Adipocyte (in vitro differentiated cells): ENCODE results near the gene TERB1.

Experiments used
- DNase-seq: peaks from one replicate; pipeline ENCODE4 v3.0.0-alpha.2; 2015; ENCODE audit warnings: low read depth
- H3K27me3 ChIP-seq: replicated peaks from 2 replicates; pipeline ENCODE4 v1.7.0; 2013; ENCODE audit warnings: mild to moderate bottlenecking, low read length, moderate library complexity; ENCODE audit not compliant: control insufficient read depth, insufficient read depth
- H3K36me3 ChIP-seq: 2 replicates; pipeline ENCODE4 v1.7.0; 2013; ENCODE audit warnings: low read length, mild to moderate bottlenecking, moderate library complexity; ENCODE audit not compliant: control insufficient read depth, insufficient read depth, severe bottlenecking
- H3K4me1 ChIP-seq: 2 replicates; pipeline ENCODE4 v1.7.0; 2013; ENCODE audit warnings: mild to moderate bottlenecking, low read length, moderate library complexity; ENCODE audit not compliant: control insufficient read depth, insufficient read depth
- H3K4me3 ChIP-seq: 2 replicates; pipeline ENCODE4 v1.7.0; 2013; ENCODE audit warnings: mild to moderate bottlenecking, low read length, moderate library complexity
- H3K9ac ChIP-seq: 2 replicates; pipeline ENCODE4 v1.7.0; 2013; ENCODE audit warnings: mild to moderate bottlenecking, low read length, moderate library complexity
- H3K9me3 ChIP-seq: 2 replicates; pipeline ENCODE4 v1.7.0; 2013; ENCODE audit warnings: mild to moderate bottlenecking, low read length, moderate library complexity; ENCODE audit not compliant: control insufficient read depth

The TERB1 gene

GRCh38 chr16:66717776-66718175, 83.6 kb downstream of the TERB1 start:
- Histone ChIP-seq H3K9me3 (no peaks in the 10 kb centered on the region), H3K27me3 (no peaks in the 10 kb centered on the region), H3K9ac (no peak overlapping the region), H3K4me3 (no peak overlapping the region), H3K36me3 (peaks cover 16% of the 10 kb centered on the region), H3K4me1 (no peaks in the 10 kb centered on the region)
- DNase-seq: no peak

DNA sequence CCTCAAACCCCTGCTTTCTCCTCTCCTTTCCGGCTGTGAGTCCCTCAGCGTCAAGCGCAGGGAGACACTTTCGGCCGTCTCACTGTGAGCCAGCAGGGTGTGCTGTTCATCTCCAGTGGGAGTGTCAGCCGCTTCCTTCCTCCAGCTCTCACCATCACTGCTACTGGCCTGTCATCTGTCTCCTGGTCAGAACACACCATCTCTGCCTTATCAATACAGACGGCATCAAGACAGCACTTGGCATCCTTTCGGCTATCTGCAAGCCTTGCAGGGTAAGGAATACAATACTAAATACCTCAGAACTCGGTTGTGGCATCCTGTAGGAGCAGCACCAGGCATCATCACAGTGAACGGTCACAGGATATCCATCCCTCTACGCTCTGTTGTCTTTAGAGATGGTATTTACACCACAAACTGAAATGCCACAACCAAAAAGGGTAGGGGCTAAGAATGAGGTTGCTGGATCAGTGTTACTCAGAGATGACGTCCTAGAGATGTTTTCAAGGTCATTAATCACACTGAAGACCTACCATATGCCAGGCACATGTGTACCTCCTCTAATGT, 84.2 kb downstream of the TERB1 start:
- Histone ChIP-seq H3K9ac (no peak overlapping the region), H3K27me3 (no peaks in the 10 kb centered on the region), H3K4me1 (no peaks in the 10 kb centered on the region), H3K36me3 (peaks cover 10% of the 10 kb centered on the region), H3K9me3 (no peaks in the 10 kb centered on the region), H3K4me3 (no peak overlapping the region)
- peak; percentile 52 for DNase-seq

DNA sequence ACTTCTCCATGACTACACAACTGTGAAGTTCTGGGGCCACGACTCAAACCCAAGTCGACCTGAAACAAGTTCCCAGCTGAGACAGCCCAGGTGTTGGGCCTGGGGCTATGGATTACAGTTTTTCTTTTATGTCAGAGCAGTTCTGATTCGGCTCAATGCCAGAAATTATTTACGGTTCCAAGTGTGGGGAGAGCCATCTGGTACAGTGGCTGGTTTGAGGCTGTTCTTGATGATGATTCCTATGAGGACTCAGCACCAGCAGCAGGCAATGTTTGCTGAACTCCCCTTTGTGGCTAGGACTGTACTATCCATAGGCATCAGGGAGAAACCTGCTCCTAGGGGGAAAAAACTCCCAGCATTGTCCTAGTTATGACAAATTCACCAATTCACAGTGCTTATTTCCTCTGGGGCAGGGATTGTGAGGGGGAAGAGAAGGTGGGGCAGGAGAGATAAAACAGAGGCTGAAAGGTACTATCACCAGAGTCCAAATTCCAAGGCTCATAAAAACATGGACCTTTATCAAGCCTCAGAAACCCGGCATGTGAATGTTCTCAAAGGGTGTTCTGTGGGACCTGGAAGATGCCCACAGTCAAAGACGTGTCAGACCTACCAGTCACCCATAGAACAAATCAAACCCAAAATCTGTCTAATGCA, 86.6 kb downstream of the TERB1 start:
- Histone ChIP-seq H3K27me3 (no peaks in the 10 kb centered on the region), H3K9me3 (peaks cover 6% of the 10 kb centered on the region), H3K4me1 (no peaks in the 10 kb centered on the region), H3K36me3 (no peaks in the 10 kb centered on the region), H3K4me3 (no peak overlapping the region), H3K9ac (no peak overlapping the region)
- no peak for DNase-seq

- DNase-seq: no peak
- Histone ChIP-seq H3K4me1 (no peaks in the 10 kb centered on the region), H3K4me3 (no peak overlapping the region), H3K27me3 (no peaks in the 10 kb centered on the region), H3K9ac (no peak overlapping the region), H3K36me3 (no peaks in the 10 kb centered on the region), H3K9me3 (peaks cover 6% of the 10 kb centered on the region)
Measured at GRCh38 chr16:66714062-66714461, 87.3 kb downstream of the TERB1 start.

DNA sequence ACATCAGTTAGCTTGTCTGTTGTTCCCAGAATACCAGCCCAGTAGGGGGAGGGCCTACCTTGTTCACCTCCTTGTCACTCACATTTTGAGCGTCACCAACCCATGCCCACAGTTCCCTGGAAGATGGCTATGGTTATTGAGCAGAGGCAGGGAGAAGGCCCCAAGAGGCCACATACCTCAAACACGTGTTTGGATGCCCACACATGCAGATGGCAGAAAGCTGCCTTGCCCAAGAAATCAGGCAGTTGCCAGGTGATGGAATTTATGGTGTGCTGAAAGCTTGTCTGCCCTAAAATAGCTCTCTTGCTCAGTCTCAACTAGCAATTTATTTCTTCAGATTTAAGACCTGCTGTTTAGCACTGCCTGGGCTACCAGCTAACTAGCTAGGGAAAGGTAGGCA, 88.3 kb downstream of the TERB1 start:
- Histone ChIP-seq H3K9me3 (peaks cover 6% of the 10 kb centered on the region), H3K4me1 (no peaks in the 10 kb centered on the region), H3K27me3 (no peaks in the 10 kb centered on the region), H3K36me3 (no peaks in the 10 kb centered on the region), H3K9ac (no peak overlapping the region), H3K4me3 (no peak overlapping the region)
- DNase-seq: no peak

DNA sequence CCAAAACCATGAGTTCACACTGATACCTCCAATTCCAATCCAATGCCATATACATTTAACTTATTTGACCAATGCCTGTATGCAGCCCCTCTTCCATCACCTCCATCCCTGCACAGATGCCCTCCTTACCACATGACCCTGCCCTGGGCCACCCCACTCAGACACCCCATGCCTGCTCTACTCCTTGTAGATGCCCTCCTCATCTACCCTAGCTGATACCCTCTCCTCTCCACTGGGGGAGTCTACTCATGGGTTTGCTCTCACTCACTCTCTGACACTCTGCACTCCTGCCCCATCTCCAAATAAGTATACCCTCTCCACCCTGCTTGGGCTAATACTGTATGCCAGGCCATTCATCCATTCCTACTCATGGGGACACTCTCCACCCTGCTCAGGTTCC, 88.9 kb downstream of the TERB1 start:
- H3K4me1 ChIP-seq: no peaks in the 10 kb centered on the region
- no peak for DNase-seq
- H3K27me3 ChIP-seq: no peaks in the 10 kb centered on the region
- no peaks in the 10 kb centered on the region for H3K36me3 ChIP-seq
- no peak overlapping the region for H3K4me3 ChIP-seq
- peaks cover 6% of the 10 kb centered on the region for H3K9me3 ChIP-seq
- H3K9ac ChIP-seq: no peak overlapping the region

- Histone ChIP-seq H3K4me1 (peaks cover 2% of the 10 kb centered on the region), H3K27me3 (no peaks in the 10 kb centered on the region), H3K4me3 (no peak overlapping the region), H3K9ac (no peak overlapping the region), H3K36me3 (no peaks in the 10 kb centered on the region), H3K9me3 (peaks cover 6% of the 10 kb centered on the region)
- no peak for DNase-seq
Measured at GRCh38 chr16:66711581-66711980, 89.8 kb downstream of the TERB1 start.

GRCh38 chr16:66706506-66706880, 94.9 kb downstream of the TERB1 start:
- no peaks in the 10 kb centered on the region for H3K27me3 ChIP-seq
- H3K4me3 ChIP-seq: peak overlapping the region; percentile 5
- peaks cover 1% of the 10 kb centered on the region for H3K9me3 ChIP-seq
- DNase-seq: no peak
- peaks cover 23% of the 10 kb centered on the region for H3K4me1 ChIP-seq
- no peaks in the 10 kb centered on the region for H3K36me3 ChIP-seq
- peak overlapping the region; percentile 1 for H3K9ac ChIP-seq

GRCh38 chr16:66705790-66706505, 95.4 kb downstream of the TERB1 start:
- H3K9ac ChIP-seq: peak overlapping the region; percentile 1
- no peaks in the 10 kb centered on the region for H3K36me3 ChIP-seq
- peak overlapping the region; percentile 5 for H3K4me3 ChIP-seq
- H3K4me1 ChIP-seq: peaks cover 23% of the 10 kb centered on the region
- no peaks in the 10 kb centered on the region for H3K27me3 ChIP-seq
- DNase-seq: peak; percentile 67
- no peaks in the 10 kb centered on the region for H3K9me3 ChIP-seq
